Fibroblast of the aortic adventitia (primary cell): ENCODE data around the gene ZMYND11. TPM values are rescaled to one million over a fixed set of nuclear protein-coding genes. Genes with fewer than 3 reads are reported as not detected.

Experiments
- DNase-seq: peaks from one replicate; pipeline ENCODE4 v3.0.0-alpha.2; 2010; ENCODE audit warnings: low read depth
- H3K4me3 ChIP-seq: 2 replicates; pipeline ENCODE4 v1.5.1; 2011; ENCODE audit warnings: low read depth, mild to moderate bottlenecking, control low read depth, low read length, moderate library complexity
- CTCF ChIP-seq: IDR thresholded peaks from 2 replicates; pipeline ENCODE4 v1.5.1; 2011; ENCODE audit warnings: mild to moderate bottlenecking, low read length, control low read depth, inconsistent platforms; ENCODE audit not compliant: insufficient read depth
- total RNA-seq: library from RNA; depleted of rRNA; stranded (reverse); fragments of >200 nt; gene quantifications from 2 replicates; pipeline ENCODE4 v1.2.3, GENCODE V29; 2012; ENCODE audit warnings: low replicate concordance

ZMYND11 gene
- total RNA-seq, 1 donor = 71.5 TPM

DNA sequence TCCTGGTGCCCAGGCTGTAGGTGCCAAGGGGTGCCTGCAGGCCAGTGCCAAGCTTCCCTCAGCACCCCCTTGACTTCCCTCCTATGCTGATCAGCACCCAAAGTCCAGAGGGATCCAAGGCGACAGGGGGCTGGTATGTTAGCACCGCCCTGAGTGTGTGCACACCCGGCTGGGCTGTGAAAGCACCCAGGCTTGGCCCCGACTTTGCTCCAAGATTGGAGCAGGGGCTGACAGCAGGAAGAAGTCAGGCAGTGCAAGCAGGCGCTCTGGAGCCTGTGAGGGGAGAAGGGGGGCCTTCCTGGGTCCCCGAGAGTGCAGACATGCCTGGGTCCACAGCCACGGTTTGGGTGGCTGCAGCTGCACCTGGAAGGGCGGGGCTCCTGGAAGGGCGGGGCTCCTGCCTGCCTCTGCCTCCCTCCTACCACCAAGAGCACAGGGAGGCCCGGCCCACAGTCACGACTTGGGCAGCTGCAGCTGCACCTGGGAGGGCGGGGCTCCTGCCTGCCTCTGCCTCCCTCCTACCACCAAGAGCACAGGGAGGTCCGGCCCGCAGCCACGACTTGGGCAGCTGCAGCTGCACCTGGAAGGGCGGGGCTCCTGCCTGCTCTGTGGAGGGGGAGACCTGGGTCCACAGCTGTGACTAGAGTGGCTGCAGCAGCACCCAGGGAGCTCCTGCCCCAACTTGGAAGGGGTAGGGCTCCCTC lies 30.2 kb upstream of the ZMYND11 start:
- no peak overlapping the region for H3K4me3 ChIP-seq
- no peak for DNase-seq
- no peak for TF ChIP-seq CTCF

GRCh38 chr10:105806-106205 lies 29.4 kb upstream of the ZMYND11 start:
- no peak overlapping the region for H3K4me3 ChIP-seq
- no peak for DNase-seq
- TF ChIP-seq CTCF = no peak

GRCh38 chr10:106740-107139 lies 28.5 kb upstream of the ZMYND11 start:
- no peak overlapping the region for H3K4me3 ChIP-seq
- DNase-seq = no peak
- no peak for TF ChIP-seq CTCF

GRCh38 chr10:112246-112645 lies 23.0 kb upstream of the ZMYND11 start:
- DNase-seq = no peak
- no peak overlapping the region for H3K4me3 ChIP-seq
- TF ChIP-seq CTCF = no peak

DNA sequence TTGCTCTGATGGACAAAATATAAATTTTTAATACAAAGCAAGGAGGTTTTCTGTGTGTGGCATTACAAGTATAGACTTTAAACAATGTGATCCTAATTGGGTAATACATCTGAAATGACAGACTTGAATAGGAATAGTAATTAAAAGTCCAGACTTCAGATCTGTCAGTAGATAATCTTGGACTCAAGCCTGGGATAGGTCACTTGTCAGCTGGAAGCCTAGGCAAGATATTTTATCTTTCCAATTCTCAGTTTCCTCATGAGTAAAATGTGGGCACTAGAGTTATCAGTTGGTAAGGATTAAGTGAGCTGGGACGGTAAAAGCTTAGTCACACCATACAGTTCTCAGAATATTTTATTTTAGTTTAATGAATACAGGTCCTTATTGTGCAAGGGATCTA lies 10.4 kb upstream of the ZMYND11 start:
- no peak for TF ChIP-seq CTCF
- no peak overlapping the region for H3K4me3 ChIP-seq

GRCh38 chr10:127612-128432 lies 7.4 kb upstream of the ZMYND11 start:
- no peak overlapping the region for H3K4me3 ChIP-seq
- TF ChIP-seq CTCF = no peak
- no peak for DNase-seq

More for the DNA sequence above, 10.4 kb upstream of the ZMYND11 start:
- no peak for DNase-seq
